GM23338 (cell line): ENCODE data around the gene PRPF19. TPM values are rescaled to one million over a fixed set of nuclear protein-coding genes. Genes with fewer than 3 reads are reported as not detected.

Experiments used
- ATAC-seq: fragments of 200-7000 bp; cut with Tn5 transposase; 3 replicates; pipeline ENCODE4 v1.9.1; 2020
- DNase-seq: peaks from one replicate; pipeline ENCODE4 v3.0.0-alpha.2; 2015; ENCODE audit warnings: low spot score
- H2AFZ ChIP-seq: fragments of 200-600 bp; sonication (generic); 2 replicates; pipeline ENCODE4 v1.8.0; 2016; ENCODE audit warnings: antibody characterized with exemption, mild to moderate bottlenecking, moderate library complexity
- H3F3A ChIP-seq: fragments of 200-600 bp; sonication (generic); replicated peaks from 2 replicates; pipeline ENCODE4 v1.8.0; 2017; ENCODE audit warnings: antibody characterized with exemption, mixed run types, low read depth
- H3K27ac ChIP-seq: fragments of 200-600 bp; sonication (generic); 2 replicates; pipeline ENCODE4 v1.6.1; 2016; ENCODE audit warnings: low read depth
- H3K27me3 ChIP-seq: fragments of 200-600 bp; sonication (generic); 2 replicates; pipeline ENCODE4 v1.8.0; 2016; ENCODE audit warnings: mild to moderate bottlenecking, mixed run types, moderate library complexity; ENCODE audit not compliant: insufficient read depth
- H3K36me3 ChIP-seq: fragments of 200-600 bp; sonication (generic); 2 replicates; pipeline ENCODE4 v1.8.0; 2016; ENCODE audit warnings: mild to moderate bottlenecking; ENCODE audit not compliant: insufficient read depth
- H3K4me1 ChIP-seq: fragments of 200-600 bp; sonication (generic); 2 replicates; pipeline ENCODE4 v1.8.0; 2016; ENCODE audit warnings: mild to moderate bottlenecking, moderate library complexity; ENCODE audit not compliant: insufficient read depth
- H3K4me2 ChIP-seq: fragments of 200-600 bp; sonication (generic); 2 replicates; pipeline ENCODE4 v1.7.1; 2017; ENCODE audit warnings: mixed run types
- H3K4me3 ChIP-seq: fragments of 200-600 bp; sonication (generic); 2 replicates; pipeline ENCODE4 v1.6.1; 2016; ENCODE audit warnings: mixed run types
- H3K79me2 ChIP-seq: fragments of 200-600 bp; sonication (generic); replicated peaks from 2 replicates; pipeline ENCODE4 v1.8.0; 2017; ENCODE audit warnings: mild to moderate bottlenecking; ENCODE audit not compliant: insufficient read depth
- H3K9me2 ChIP-seq: fragments of 200-600 bp; sonication (generic); 2 replicates; pipeline ENCODE4 v1.8.0; 2017; ENCODE audit not compliant: insufficient read depth
- H4K20me1 ChIP-seq: fragments of 200-600 bp; sonication (generic); replicated peaks from 2 replicates; pipeline ENCODE4 v1.8.0; 2017; ENCODE audit warnings: mild to moderate bottlenecking; ENCODE audit not compliant: insufficient read depth
- H3K27ac Mint-ChIP-seq: 2 replicates; pipeline ENCODE4 v1.8.0; 2020; ENCODE audit warnings: inconsistent platforms, mild to moderate bottlenecking, moderate library complexity, mixed read lengths
- H3K27me3 Mint-ChIP-seq: 3 replicates; pipeline ENCODE4 v1.8.0; 2022; ENCODE audit warnings: low read depth, mild to moderate bottlenecking, moderate library complexity, mixed read lengths, inconsistent platforms; ENCODE audit not compliant: insufficient read depth, poor library complexity
- H3K36me3 Mint-ChIP-seq: 3 replicates; pipeline ENCODE4 v1.8.0; 2021; ENCODE audit warnings: low read depth, mild to moderate bottlenecking, inconsistent platforms, moderate library complexity, mixed read lengths
- H3K4me1 Mint-ChIP-seq: 3 replicates; pipeline ENCODE4 v1.8.0; 2020; ENCODE audit warnings: mild to moderate bottlenecking, inconsistent platforms, mixed read lengths
- H3K4me3 Mint-ChIP-seq: 3 replicates; pipeline ENCODE4 v1.8.0; 2021; ENCODE audit warnings: moderate library complexity, mild to moderate bottlenecking, inconsistent platforms, mixed read lengths
- H3K9me3 Mint-ChIP-seq: 3 replicates; pipeline ENCODE4 v1.8.0; 2020; ENCODE audit warnings: moderate library complexity, mild to moderate bottlenecking, inconsistent platforms, mixed read lengths
- CREB1 ChIP-seq: fragments of 250-450 bp; sonication (Bioruptor Pico); IDR thresholded peaks from 2 replicates; pipeline ENCODE4 v1.5.0; 2020; ENCODE audit warnings: low read depth, mild to moderate bottlenecking, moderate library complexity
- EZH2 ChIP-seq: fragments of 200-600 bp; sonication (generic); IDR thresholded peaks from one replicate; pipeline ENCODE4 v1.8.0; 2017; ENCODE audit warnings: antibody characterized with exemption, mild to moderate bottlenecking, low read depth; ENCODE audit not compliant: unreplicated experiment
- EZH2phosphoT487 ChIP-seq: fragments of 200-600 bp; sonication (generic); IDR thresholded peaks from one replicate; pipeline ENCODE4 v1.8.1; 2018; ENCODE audit warnings: antibody characterized with exemption; ENCODE audit not compliant: unreplicated experiment
- JUNB ChIP-seq: IDR thresholded peaks from one replicate; pipeline ENCODE4 v1.6.1; 2016; ENCODE audit warnings: antibody characterized with exemption; ENCODE audit not compliant: unreplicated experiment
- NANOG ChIP-seq: IDR thresholded peaks from 2 replicates; pipeline ENCODE4 v1.6.1; 2016; ENCODE audit warnings: antibody characterized with exemption, borderline replicate concordance
- POLR2AphosphoS5 ChIP-seq: IDR thresholded peaks from 2 replicates; pipeline ENCODE4 v1.6.1; 2016; ENCODE audit warnings: antibody characterized with exemption, low read depth
- STAT1 ChIP-seq: IDR thresholded peaks from one replicate; pipeline ENCODE4 v1.6.1; 2016; ENCODE audit warnings: antibody characterized with exemption; ENCODE audit not compliant: unreplicated experiment
- ZNF331 ChIP-seq: fragments of 250-450 bp; sonication (Bioruptor Pico); IDR thresholded peaks from 2 replicates; pipeline ENCODE4 v1.5.0; 2020; ENCODE audit warnings: low read depth, mild to moderate bottlenecking, moderate library complexity
- polyA plus RNA-seq: library from polyadenylated mRNA; unstranded; fragments of >200 nt; fragmentation: Nextera tagmentation; extraction: Ambion mirVana; gene quantifications from 2 replicates; pipeline ENCODE4 v1.2.1, GENCODE V29; 2016
- total RNA-seq: library from RNA; depleted of rRNA; stranded (reverse); fragments of >200 nt; shearing (Covaris generic); gene quantifications from 2 replicates; pipeline ENCODE4 v1.2.3, GENCODE V29; 2014
- TF ChIP-seq, protein P1 (sequence below): IDR thresholded peaks from one replicate; pipeline ENCODE4 v1.6.1; 2018; ENCODE audit warnings: antibody characterized with exemption; ENCODE audit not compliant: unreplicated experiment
- TF ChIP-seq, protein P2 (sequence below), 2 experiments: fragments of 200-600 bp in 1 of 2; sonication (generic) in 1 of 2; conservative IDR thresholded peaks; 2 replicates each; pipeline versions ENCODE4 v1.5.1 to v1.6.1; 2016 to 2017; ENCODE audit warnings: antibody characterized with exemption in 2 of 2, low read depth in 2 of 2, mild to moderate bottlenecking in 2 of 2, moderate library complexity in 1 of 2
- TF ChIP-seq, protein P3 (sequence below): fragments of 250-450 bp; sonication (Bioruptor Pico); IDR thresholded peaks from 2 replicates; pipeline ENCODE4 v1.5.0; 2020; ENCODE audit warnings: mild to moderate bottlenecking, moderate library complexity

Gene PRPF19
- total and polyA plus RNA-seq, 2 experiments from 2014 or later = 153 to 161 TPM

DNA sequence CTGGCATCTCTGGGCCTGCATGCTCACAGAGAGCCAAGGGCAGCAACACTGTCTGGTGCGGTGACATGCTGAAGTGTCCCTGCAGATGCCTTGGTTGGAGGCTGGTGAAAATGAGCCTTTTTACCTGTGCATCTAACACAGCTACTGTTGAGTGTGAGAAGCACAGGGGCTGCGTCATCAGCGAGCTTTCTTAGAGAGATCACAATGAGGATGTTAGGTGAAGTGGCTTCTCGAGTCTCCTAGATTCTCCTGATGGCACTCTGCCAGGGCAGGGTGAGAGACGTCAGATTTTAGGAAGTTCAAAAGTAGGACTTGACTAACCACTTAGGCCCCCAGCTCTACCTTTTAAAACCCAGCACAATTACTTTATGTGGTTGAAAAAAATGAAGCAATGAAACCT lies 49.2 kb upstream of the PRPF19 start:
- H4K20me1 ChIP-seq = no peaks in the 10 kb centered on the region
- H3K27me3 ChIP-seq = peaks cover 15% of the 10 kb centered on the region
- no peaks in the 10 kb centered on the region for H3K9me2 ChIP-seq
- no peak for DNase-seq
- Mint-ChIP-seq H3K4me1 (peaks cover 9% of the 10 kb centered on the region), H3K27me3 (peaks cover 19% of the 10 kb centered on the region), H3K9me3 (no peaks in the 10 kb centered on the region), H3K4me3 (no peak overlapping the region), H3K36me3 (no peaks in the 10 kb centered on the region), H3K27ac (no peak overlapping the region)
- peaks cover 9% of the 10 kb centered on the region for H3K4me1 ChIP-seq
- TF ChIP-seq ZNF331 (CRISPR knock-in tag) (no peak), NANOG (no peak), CREB1 (CRISPR knock-in tag) (no peak), STAT1 (no peak), EZH2phosphoT487 (no peak)
- TF ChIP-seq, protein P1, sequence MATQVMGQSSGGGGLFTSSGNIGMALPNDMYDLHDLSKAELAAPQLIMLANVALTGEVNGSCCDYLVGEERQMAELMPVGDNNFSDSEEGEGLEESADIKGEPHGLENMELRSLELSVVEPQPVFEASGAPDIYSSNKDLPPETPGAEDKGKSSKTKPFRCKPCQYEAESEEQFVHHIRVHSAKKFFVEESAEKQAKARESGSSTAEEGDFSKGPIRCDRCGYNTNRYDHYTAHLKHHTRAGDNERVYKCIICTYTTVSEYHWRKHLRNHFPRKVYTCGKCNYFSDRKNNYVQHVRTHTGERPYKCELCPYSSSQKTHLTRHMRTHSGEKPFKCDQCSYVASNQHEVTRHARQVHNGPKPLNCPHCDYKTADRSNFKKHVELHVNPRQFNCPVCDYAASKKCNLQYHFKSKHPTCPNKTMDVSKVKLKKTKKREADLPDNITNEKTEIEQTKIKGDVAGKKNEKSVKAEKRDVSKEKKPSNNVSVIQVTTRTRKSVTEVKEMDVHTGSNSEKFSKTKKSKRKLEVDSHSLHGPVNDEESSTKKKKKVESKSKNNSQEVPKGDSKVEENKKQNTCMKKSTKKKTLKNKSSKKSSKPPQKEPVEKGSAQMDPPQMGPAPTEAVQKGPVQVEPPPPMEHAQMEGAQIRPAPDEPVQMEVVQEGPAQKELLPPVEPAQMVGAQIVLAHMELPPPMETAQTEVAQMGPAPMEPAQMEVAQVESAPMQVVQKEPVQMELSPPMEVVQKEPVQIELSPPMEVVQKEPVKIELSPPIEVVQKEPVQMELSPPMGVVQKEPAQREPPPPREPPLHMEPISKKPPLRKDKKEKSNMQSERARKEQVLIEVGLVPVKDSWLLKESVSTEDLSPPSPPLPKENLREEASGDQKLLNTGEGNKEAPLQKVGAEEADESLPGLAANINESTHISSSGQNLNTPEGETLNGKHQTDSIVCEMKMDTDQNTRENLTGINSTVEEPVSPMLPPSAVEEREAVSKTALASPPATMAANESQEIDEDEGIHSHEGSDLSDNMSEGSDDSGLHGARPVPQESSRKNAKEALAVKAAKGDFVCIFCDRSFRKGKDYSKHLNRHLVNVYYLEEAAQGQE = no peak
- H3K4me3 ChIP-seq = no peak overlapping the region
- ATAC-seq = no peak
- no peak overlapping the region for H3K4me2 ChIP-seq
- no peaks in the 10 kb centered on the region for H3F3A ChIP-seq
- H3K36me3 ChIP-seq = no peaks in the 10 kb centered on the region
- H3K27ac ChIP-seq = no peak overlapping the region
- H3K79me2 ChIP-seq = no peaks in the 10 kb centered on the region
- H2AFZ ChIP-seq = no peak overlapping the region

DNA sequence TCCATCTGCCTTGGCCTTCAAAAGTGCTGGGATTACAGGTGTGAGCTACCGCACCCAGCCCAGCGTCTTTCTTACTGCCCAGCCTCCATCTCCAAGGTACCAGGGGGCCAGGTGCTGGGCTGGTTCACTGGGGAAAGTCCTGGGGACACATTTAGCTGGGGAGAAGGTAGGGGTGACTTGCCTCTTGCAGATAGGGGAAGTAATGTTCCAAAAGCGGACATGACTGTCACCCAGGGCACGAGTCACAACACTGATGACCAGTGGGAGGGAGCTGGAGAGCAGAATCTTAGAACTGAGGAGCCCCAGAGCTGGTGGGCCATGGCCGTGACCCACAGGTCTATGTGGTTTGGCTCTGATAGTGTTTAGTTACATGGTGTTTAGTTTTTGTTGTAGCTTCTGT lies 48.0 kb upstream of the PRPF19 start:
- Mint-ChIP-seq H3K27ac (no peak overlapping the region), H3K27me3 (peaks cover 26% of the 10 kb centered on the region), H3K9me3 (no peaks in the 10 kb centered on the region), H3K4me1 (peaks cover 15% of the 10 kb centered on the region), H3K36me3 (no peaks in the 10 kb centered on the region), H3K4me3 (no peak overlapping the region)
- H3K4me2 ChIP-seq = no peak overlapping the region
- no peak overlapping the region for H3K4me3 ChIP-seq
- no peak overlapping the region for H2AFZ ChIP-seq
- DNase-seq (no peak), ATAC-seq (no peak)
- no peak overlapping the region for H3K27ac ChIP-seq
- H3K4me1 ChIP-seq = peaks cover 16% of the 10 kb centered on the region
- peaks cover 27% of the 10 kb centered on the region for H3K27me3 ChIP-seq
- peaks cover 6% of the 10 kb centered on the region; the same call in 1 of the 2 replicates for H3K79me2 ChIP-seq
- H3K36me3 ChIP-seq = no peaks in the 10 kb centered on the region
- H3K9me2 ChIP-seq = no peaks in the 10 kb centered on the region
- H4K20me1 ChIP-seq = no peaks in the 10 kb centered on the region
- peaks cover 4% of the 10 kb centered on the region for H3F3A ChIP-seq
- TF ChIP-seq POLR2AphosphoS5 = no peak
- no peak for TF ChIP-seq JUNB
- no peak for TF ChIP-seq EZH2
- TF ChIP-seq, protein P2, sequence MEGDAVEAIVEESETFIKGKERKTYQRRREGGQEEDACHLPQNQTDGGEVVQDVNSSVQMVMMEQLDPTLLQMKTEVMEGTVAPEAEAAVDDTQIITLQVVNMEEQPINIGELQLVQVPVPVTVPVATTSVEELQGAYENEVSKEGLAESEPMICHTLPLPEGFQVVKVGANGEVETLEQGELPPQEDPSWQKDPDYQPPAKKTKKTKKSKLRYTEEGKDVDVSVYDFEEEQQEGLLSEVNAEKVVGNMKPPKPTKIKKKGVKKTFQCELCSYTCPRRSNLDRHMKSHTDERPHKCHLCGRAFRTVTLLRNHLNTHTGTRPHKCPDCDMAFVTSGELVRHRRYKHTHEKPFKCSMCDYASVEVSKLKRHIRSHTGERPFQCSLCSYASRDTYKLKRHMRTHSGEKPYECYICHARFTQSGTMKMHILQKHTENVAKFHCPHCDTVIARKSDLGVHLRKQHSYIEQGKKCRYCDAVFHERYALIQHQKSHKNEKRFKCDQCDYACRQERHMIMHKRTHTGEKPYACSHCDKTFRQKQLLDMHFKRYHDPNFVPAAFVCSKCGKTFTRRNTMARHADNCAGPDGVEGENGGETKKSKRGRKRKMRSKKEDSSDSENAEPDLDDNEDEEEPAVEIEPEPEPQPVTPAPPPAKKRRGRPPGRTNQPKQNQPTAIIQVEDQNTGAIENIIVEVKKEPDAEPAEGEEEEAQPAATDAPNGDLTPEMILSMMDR (conservative IDR thresholded peaks at IDR 0.05; ENCODE audit: low read depth in 2 of 2) = no peak
- TF ChIP-seq ZNF331 (CRISPR knock-in tag) = no peak
- TF ChIP-seq, protein P3, sequence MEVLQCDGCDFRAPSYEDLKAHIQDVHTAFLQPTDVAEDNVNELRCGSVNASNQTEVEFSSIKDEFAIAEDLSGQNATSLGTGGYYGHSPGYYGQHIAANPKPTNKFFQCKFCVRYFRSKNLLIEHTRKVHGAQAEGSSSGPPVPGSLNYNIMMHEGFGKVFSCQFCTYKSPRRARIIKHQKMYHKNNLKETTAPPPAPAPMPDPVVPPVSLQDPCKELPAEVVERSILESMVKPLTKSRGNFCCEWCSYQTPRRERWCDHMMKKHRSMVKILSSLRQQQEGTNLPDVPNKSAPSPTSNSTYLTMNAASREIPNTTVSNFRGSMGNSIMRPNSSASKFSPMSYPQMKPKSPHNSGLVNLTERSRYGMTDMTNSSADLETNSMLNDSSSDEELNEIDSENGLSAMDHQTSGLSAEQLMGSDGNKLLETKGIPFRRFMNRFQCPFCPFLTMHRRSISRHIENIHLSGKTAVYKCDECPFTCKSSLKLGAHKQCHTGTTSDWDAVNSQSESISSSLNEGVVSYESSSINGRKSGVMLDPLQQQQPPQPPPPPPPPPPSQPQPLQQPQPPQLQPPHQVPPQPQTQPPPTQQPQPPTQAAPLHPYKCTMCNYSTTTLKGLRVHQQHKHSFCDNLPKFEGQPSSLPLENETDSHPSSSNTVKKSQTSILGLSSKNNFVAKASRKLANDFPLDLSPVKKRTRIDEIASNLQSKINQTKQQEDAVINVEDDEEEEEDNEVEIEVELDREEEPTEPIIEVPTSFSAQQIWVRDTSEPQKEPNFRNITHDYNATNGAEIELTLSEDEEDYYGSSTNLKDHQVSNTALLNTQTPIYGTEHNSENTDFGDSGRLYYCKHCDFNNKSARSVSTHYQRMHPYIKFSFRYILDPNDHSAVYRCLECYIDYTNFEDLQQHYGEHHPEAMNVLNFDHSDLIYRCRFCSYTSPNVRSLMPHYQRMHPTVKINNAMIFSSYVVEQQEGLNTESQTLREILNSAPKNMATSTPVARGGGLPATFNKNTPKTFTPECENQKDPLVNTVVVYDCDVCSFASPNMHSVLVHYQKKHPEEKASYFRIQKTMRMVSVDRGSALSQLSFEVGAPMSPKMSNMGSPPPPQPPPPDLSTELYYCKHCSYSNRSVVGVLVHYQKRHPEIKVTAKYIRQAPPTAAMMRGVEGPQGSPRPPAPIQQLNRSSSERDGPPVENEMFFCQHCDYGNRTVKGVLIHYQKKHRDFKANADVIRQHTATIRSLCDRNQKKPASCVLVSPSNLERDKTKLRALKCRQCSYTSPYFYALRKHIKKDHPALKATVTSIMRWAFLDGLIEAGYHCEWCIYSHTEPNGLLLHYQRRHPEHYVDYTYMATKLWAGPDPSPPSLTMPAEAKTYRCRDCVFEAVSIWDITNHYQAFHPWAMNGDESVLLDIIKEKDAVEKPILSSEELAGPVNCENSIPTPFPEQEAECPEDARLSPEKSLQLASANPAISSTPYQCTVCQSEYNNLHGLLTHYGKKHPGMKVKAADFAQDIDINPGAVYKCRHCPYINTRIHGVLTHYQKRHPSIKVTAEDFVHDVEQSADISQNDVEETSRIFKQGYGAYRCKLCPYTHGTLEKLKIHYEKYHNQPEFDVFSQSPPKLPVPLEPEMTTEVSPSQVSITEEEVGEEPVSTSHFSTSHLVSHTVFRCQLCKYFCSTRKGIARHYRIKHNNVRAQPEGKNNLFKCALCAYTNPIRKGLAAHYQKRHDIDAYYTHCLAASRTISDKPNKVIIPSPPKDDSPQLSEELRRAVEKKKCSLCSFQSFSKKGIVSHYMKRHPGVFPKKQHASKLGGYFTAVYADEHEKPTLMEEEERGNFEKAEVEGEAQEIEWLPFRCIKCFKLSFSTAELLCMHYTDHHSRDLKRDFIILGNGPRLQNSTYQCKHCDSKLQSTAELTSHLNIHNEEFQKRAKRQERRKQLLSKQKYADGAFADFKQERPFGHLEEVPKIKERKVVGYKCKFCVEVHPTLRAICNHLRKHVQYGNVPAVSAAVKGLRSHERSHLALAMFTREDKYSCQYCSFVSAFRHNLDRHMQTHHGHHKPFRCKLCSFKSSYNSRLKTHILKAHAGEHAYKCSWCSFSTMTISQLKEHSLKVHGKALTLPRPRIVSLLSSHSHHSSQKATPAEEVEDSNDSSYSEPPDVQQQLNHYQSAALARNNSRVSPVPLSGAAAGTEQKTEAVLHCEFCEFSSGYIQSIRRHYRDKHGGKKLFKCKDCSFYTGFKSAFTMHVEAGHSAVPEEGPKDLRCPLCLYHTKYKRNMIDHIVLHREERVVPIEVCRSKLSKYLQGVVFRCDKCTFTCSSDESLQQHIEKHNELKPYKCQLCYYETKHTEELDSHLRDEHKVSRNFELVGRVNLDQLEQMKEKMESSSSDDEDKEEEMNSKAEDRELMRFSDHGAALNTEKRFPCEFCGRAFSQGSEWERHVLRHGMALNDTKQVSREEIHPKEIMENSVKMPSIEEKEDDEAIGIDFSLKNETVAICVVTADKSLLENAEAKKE = no peak
- no peak for TF ChIP-seq STAT1
- TF ChIP-seq CREB1 (CRISPR knock-in tag) = no peak
